GM19238 (cell line): ENCODE results near the gene SRGAP1.
"Not testable (repeated sequence)": the region's sequence is repeated elsewhere in the genome, so short reads cannot be mapped to it uniquely, and the experiment has no call there.

Experiments
- DNase-seq: peaks from one replicate; pipeline ENCODE4 v3.0.0; 2011; ENCODE audit warnings: low spot score; ENCODE audit not compliant: insufficient read length

The SRGAP1 gene

DNA sequence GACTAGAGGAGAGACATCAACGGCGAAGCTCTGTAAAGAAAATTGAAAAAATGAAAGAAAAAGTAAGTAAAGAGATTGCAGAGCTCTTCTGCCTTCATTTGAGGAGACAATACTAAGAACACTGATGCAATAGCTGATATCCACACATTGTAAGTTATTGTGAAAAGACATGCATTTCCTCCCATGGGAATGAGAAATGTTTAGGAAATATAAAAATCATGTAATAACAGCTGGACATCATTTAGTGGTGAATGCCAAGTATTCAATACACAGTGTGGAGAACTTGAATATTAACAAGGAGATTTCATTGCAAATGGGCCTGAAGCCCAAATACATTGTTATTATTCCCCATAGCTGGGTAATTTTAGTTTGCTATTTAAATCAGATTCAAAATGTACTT is 198.4 kb downstream of the SRGAP1 start:
- DNase-seq: no peak

DNA sequence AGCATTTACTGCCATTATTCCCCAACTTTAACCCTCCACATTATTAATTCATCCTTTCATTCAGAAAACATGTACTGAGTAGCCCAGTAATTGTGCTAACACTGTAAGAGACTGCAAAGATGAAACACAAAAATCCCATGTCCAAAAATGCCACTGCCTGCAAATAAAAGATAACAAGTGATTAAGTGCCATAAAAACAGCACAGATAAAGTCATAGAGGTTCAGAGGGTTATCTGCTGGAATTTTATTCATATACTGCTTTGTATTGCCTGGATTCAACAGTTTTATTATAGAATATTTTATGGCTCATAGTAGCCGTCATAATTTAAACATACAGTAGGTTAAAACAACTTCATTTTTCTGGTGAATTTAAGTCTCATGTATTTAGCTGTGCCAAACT is 199.7 kb downstream of the SRGAP1 start:
- DNase-seq: no peak

DNA sequence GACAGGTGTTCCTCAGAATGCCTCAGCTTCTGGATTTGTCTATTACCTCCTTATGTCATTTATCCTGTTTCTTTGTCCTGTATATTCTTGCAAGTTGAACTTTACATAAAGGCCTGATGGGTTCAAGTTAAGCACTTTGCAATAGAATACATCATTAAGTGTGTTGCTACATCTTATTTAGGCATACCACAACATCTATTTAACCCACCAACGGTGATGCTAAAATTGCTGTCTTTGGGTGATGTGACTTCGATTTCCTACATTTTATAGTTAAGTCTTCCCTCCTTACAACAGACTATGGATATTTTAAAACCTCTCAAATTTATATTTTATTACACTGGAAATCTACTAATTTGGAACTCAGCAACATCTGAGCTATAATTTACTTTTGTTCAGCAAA is 206.6 kb downstream of the SRGAP1 start:
- no peak for DNase-seq

DNA sequence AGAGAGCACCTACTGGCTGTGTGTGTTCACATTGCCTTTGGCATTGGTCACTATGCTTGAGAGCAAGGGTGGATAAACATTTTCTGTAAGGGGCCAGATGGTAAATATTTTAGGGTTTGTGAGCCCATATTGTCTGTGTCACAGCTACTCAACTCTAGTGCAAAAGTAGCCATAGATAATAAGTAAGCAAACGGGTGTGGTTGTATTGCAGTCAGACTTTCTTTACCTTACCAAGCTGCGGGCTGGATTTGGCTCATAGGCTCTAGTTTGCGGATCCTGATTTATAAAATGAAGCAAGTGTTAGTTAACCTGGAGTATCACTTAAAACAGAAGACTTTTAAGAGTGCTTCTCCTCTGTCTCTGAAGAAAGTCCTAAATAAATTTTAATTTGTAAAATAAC is 208.6 kb downstream of the SRGAP1 start:
- DNase-seq: no peak

DNA sequence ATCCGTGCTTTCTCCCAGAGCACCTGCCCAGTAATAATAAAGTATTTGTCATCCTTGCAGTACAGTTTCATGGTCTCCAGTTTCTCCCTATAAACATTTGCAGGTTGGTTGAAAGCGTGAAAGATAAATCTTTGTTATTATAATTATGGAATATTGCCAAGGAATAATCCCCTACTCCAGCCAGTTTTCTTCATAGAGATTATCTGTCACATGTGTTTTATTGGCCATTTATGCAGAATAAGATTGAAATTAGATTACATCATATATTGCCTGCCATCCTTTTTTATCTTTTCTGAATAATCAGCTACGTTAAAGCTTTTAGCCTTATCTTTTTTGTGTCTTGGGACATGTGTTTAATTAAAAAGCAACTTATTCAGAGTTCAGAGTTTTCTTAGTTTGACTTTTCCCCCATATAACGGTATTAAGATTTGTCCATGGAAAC is 209.6 kb downstream of the SRGAP1 start:
- DNase-seq: no peak

DNA sequence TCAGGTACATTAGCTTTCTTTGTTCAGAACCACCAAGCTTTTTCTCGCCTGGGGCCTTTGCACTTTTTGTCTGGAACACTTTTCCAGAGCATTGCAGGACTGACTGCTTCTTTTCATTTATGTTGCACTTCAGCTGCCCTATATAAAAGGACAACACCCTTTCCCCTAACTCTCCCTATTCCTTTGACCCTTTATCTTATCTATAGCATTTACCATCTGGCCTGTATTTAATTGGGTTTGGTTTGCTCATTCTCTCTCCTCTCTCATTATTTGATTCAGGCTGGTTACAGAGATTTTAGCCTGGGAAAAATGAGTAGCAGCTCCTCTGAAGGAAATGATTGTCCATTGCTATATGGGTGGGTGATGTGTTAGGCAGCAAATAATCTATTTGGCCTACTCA is 212.2 kb downstream of the SRGAP1 start:
- DNase-seq: no peak

DNA sequence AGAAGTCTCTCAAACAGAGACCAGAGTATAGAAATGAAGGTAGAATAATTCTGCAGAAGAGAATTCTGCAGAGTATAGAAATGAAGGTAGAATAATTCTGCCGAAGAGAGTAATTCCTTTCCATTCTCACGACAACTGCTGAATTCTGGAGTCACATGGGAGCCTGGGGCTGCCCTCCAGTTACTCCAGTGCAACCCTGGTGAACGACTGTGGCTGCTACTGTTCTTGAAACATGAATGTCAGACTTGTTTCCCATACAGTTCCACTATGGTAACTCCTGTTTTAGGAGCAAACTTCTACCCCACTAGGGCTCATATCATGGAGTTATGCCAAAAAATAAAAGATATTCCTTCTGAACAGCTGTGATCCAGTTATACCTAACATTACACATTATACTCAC is 213.2 kb downstream of the SRGAP1 start:
- DNase-seq: no peak

DNA sequence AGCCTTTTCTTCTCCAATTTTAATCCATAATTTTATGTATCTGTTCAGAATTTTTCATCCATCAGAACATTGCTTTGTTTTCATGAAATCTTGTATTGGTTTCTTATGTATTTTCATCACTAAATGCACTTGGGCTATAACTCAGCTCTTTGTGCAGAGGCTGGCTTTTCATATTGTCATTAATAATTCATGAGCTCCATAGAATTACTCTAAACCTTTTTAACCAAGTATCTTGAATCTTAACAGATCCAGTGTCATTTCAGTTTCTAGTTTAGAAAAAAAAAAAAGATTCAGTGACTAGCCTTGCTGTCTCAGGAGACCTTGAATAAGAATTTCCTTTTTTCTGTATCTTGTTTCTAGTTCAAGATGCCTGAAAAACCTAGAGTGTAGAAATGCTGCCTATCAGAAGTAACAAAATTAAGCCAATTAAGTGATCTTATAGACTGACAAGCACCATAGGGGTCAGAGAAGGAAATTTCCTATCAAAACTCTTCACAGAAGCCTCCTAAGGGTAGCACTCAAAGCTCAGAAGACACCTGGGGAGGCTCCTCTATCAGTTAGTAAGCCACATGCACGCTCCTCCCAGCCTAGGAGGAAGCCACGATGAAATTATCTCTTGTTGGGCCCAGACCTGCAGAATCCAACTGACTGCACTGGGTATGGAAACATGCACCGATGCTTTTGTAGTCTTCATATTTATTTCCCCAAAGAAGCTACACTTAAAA is 214.2 kb downstream of the SRGAP1 start:
- DNase-seq: no peak

DNA sequence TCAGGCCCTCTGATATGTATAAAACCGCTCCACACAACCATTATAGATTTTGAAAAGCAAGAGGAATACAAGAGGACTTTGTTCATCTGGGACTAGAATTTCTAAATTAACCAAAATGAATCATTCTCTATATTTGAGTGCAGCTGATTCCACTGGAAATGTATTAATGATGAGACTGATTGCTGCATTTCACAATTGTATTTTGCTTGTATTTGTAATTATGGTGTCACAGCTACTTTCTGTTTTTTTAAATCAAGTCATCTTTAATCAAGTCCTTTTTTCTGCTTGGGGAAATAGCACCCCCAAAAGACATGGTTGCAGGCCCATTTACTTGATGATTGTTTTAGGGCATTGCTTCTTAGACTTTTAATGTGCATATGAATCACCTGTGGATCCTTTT is 215.2 kb downstream of the SRGAP1 start:
- no peak for DNase-seq

DNA sequence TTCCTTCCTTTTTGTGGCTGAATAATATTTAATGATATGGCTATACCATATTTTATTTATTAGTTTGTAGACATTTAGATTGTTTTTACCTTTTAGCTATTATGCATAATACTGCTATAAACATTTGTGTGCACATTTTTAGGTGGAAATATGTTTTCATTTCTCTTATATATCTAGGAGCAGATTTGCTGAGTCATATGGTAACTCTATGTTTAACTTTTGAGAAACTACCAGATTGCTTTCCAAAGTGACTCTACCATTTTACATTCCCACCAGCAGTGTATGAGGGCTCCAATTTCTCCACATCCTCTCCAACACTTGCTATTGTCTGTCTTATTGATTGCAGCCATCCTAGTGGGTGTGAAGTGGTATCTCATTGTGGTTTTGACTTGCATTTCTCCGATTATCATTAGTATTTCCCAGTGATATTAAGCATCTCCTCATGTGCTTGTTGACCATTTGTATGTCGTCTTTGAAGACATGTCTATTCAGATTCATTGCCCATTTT is 217.4 kb downstream of the SRGAP1 start:
- no peak for DNase-seq

DNA sequence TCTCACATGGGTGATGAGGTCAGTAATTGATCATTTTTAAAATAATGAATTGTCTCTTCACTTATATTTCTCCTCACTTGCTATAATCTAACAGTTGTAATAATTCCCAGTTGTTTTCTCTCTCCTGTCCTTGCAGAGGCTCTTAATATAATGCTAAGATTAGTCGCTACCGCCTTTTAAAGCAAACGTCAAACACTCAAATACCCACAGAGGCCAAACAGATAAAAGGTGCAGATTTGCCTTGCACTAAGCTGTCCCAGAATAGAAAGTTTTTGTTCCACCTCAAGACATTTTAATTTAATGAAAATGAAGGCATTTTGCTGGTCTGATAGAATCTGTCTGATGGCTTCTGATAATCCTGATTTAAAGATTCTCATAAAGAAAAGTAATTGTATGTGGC is 218.6 kb downstream of the SRGAP1 start:
- no peak for DNase-seq

DNA sequence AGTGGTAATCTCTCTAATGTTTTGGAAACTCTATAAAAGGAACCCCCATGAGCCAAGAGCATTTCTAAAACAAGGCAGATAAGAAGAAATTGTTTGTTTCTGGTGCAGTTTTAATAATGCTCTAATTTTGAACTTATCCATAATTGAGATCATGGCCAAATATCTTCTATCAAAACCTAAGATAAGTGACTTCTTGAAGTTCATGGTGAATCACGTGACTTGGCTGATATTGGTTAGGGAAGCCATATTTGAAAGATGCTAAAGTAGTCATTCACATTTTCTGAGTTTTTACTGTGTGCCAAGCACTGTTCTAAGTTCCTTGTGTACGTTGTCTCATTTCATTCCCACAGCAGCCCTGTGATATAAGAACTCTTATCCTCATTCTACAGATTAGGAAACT is 219.7 kb downstream of the SRGAP1 start:
- DNase-seq: no peak

DNA sequence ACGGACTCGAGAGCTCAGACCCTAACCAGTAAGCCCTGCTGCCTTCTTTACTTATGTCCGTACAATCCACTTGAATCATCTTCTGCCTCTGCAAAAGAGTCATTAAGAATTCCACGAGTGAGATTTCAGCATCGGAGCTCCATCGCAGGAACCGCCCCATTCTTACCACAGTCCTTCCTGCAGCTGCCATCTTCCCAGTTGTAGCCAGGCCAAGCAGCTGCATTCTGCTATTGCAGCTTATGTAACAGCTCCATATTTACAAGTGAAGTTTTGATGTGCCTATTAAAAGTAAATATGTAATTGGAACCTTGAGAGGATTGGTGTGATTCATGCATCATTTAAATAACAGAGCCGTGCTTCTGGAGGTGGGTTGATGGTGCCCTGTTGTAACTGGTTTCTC is 220.2 kb downstream of the SRGAP1 start:
- no peak for DNase-seq

DNA sequence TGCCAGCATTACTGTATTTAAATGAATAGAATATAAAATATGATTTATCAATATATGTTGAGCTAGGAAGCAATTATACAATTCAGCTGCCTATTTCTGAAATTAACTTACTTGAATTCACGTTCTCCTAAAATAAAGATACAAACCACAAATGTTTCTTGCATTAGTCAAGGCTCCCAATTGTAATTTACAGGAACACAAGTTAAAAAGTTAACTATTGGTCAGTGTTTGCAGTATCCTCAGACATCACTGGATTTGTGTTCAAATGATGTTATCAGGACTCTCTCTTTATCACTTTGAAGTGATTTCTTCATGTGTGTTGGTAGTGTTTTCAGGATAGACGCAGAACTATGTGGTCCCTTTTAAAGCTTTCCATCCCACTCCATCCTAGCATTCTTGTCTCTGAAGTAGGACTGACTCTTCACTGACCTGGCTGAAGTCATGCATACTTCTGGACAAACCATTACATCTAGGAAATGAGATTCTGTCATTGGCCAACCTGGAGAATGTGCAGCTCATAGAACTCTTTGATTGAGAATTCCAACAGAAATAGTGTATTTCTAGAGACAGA is 221.5 kb downstream of the SRGAP1 start:
- no peak for DNase-seq

DNA sequence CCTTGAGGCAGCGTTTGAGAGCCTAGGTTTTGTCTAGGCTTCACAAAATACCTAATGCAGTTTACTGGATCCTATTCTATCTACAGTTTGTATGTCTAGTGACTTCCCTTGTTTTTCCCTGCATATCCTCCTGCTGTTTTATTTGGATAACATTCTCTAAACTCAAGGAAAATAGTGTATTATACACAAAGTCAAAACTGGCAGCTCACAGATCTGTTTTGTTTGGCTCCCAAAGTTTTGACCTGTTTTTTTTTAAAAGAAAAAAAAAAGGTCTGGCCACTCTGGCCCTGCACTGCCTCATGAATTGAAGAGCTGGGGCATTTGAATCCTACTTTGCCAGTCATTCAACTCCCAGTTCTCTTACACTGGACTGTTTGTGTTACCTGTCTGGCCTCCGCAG is 222.3 kb downstream of the SRGAP1 start:
- no peak for DNase-seq

DNA sequence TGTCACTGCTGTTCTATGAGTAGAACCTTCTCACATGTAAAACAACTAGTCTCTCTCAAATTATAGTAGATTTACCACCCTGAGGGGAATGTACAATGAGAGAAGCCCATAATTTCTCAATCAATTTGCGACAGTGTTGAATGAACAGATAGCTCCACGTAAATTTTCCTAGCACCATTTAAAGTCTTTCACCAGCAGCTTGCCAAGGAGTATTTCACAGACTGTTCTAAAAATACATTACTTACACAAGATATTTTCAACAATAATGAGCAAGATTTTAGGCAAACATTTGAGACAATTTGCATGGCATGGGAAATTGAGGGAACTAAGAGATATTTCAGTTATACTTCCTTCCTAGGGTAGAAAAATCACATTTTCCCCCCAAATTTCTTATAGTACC is 226.0 kb downstream of the SRGAP1 start:
- DNase-seq: no peak

DNA sequence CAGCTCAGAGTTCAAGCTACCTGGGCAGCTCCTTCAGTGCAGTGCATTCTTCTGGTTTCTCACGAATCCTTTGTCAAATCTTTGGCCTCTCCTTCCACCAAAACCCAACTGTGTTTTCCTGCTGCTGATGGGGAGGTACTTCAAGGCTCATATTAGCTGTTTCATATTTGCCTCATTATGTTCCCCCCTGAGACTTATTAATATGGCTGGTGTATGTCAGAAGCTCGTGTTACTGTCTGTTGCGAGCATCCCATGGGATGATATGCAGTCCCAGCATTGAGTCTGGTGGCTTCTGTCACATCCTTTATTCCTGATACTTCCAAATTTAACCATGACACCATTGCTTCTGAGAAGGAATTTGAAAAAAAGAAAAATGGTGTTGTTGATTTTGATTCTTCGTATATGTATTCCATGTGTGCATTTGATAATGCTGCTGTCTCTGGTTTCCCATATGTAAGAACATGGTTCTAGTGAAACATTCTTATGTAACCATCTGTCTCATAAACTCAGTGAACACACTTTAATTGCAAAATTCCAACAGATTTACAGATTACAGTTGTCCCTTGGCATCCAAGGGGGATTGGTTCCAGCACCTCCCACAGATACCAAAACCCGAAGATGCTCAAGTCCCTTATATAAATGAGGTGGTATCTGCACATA is 228.5 kb downstream of the SRGAP1 start:
- no peak for DNase-seq

DNA sequence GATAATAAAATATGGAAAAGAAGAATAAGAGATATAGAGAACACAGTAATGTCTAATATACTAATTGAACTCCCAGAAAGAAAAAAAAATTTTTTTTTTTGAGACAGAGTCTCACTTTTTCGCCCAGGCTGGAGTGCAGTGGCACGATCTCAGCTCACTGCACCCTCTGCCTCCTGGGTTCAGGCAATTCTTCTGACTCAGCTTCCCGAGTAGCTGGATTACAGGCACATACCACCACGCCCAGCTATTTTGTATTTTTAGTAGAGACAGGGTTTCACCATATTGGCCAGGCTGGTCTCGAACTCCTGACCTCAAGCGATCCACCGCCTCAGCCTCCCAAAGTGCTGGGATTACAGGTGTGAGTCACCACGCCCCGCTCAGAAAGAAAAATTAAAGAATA is 232.1 kb downstream of the SRGAP1 start:
- not testable (repeated sequence) for DNase-seq

DNA sequence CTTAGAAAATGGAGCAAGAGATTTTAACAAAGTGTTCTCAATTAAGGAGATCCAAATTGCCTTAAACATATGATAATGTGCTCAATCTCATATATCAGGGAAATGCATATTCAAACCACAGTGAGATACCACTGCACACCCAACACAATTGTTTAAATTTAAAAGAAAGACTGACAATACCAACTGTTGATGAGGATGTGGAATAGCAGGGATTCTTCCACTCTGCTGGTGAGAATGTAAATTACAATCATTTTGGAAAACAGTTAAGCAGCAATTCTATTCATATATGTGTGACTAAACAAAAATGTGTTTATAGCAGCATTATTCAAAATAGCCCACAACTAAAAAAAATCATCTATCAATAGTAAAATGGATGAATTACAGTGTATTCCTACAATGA is 233.4 kb downstream of the SRGAP1 start:
- no peak for DNase-seq

DNA sequence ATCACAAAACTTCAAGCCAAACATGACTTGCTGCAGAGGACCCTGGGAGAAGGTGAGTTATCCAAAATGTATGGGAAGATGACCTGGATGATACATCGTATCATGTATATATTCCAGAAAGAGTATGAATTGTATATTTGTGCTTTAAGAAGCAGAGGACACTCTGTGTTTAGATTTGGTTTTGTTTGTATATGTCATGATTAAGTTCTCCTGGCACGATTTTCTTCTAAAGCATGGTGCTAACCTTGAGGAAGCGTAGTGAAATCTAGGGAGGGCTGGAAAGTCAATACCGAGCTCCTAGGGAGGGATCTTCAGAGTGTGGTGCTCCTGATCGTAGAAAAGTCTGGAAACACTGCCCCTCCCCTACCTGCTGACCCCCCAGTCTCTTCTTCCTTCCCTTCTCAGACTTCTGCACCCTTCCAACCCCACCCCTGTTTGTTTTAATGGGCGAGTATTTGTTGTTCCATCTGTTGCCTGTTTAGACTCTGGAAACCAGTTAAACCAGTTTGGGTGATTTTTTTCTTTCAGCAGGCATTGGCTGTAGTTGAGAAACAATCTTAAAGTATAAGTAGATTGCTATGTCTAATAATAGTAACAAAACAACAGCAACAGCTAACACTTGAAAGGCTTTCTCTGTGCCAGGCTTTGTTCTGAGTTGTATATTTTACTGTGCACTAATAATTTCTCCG is 236.0 kb downstream of the SRGAP1 start:
- DNase-seq: no peak

DNA sequence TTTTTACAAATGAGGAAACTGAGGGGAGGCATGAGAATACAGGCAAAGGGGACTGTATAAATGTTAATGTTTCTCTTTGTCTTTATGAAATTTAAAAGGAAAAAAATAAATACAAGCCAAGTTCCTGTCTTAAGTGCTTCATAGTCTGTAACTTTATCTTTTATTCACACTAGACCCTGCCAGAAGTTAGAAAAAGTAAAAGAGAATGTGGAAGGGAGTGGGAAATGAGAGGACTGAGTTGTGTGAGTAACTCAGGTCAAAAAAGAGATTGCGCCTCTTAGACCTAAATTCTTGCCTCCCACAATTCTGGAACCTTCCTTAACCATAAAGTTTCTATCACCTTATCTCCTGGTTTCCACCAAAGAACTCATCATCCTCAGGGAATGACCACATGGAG is 236.5 kb downstream of the SRGAP1 start:
- no peak for DNase-seq

DNA sequence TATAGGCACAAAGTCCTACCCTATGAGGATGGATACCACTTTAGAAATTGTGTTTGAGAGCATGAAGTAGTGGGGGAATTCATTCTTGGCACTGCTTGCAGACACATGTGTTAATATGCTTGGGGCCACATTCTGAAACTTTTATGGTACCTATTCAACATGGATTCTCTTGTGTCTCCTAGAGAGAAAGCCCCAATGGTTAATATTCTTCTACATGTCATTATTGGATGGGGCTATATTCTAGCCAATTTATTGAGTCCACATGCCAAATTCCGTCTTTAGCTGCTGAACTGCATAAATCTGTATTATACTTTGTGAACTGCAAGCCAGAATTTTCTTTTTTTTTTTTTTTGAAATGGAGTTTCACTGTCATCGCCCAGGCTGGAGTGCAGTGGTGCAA is 237.6 kb downstream of the SRGAP1 start:
- no peak for DNase-seq
